HepG2 (cell line): ENCODE results near the gene TMEM247.

ENCODE experiments used
- CTCF ChIP-seq: sonication (generic); formaldehyde crosslinking; IDR thresholded peaks from 2 replicates; pipeline ENCODE4 v1.5.0; 2020; ENCODE audit warnings: mild to moderate bottlenecking, missing genetic modification reagents, moderate library complexity
- ELK4 ChIP-seq: sonication (generic); formaldehyde crosslinking; IDR thresholded peaks from 2 replicates; pipeline ENCODE4 v1.9.0; 2021; ENCODE audit warnings: missing genetic modification reagents, borderline replicate concordance
- HIVEP1 ChIP-seq: sonication (generic); formaldehyde crosslinking; IDR thresholded peaks from 2 replicates; pipeline ENCODE4 v1.4.0; 2020; ENCODE audit warnings: mild to moderate bottlenecking, missing genetic modification reagents
- PATZ1 ChIP-seq: sonication (generic); formaldehyde crosslinking; IDR thresholded peaks from 2 replicates; pipeline ENCODE4 v1.4.0; 2020; ENCODE audit warnings: missing genetic modification reagents
- POLR2A ChIP-seq, 2 experiments: IDR thresholded peaks; 2 replicates each; pipeline ENCODE4 v1.6.1; 2011; ENCODE audit warnings: low read depth in 2 of 2, low read length in 2 of 2, mild to moderate bottlenecking in 1 of 2, moderate library complexity in 1 of 2; ENCODE audit not compliant: insufficient read depth in 1 of 2
- REST ChIP-seq, 2 experiments: IDR thresholded peaks; 2 replicates each; pipeline ENCODE4 v1.6.1; 2011 to 2012; ENCODE audit warnings: low read length in 2 of 2, borderline replicate concordance in 1 of 2, low read depth in 1 of 2, mild to moderate bottlenecking in 1 of 2, moderate library complexity in 1 of 2
- SIN3A ChIP-seq: IDR thresholded peaks from 2 replicates; pipeline ENCODE4 v1.6.1; 2011; ENCODE audit warnings: low read depth, mild to moderate bottlenecking, control low read depth, low read length, borderline replicate concordance
- USF2 ChIP-seq, 2 experiments: sonication (generic) in 1 of 2; formaldehyde crosslinking in 1 of 2; IDR thresholded peaks; 2 replicates each; pipeline versions ENCODE4 v1.5.1 to v1.6.1; 2011 to 2020; ENCODE audit warnings: borderline replicate concordance in 1 of 2, low read depth in 1 of 2, low read length in 1 of 2, mild to moderate bottlenecking in 1 of 2, missing genetic modification reagents in 1 of 2, moderate library complexity in 1 of 2
- ZC3H13 ChIP-seq: sonication (generic); formaldehyde crosslinking; IDR thresholded peaks from 2 replicates; pipeline ENCODE4 v1.8.1; 2023; ENCODE audit warnings: mild to moderate bottlenecking, missing genetic modification reagents, moderate library complexity
- ZNF18 ChIP-seq: sonication (generic); formaldehyde crosslinking; IDR thresholded peaks from 2 replicates; pipeline ENCODE4 v1.8.0; 2022; ENCODE audit warnings: mild to moderate bottlenecking, missing genetic modification reagents; ENCODE audit not compliant: insufficient replicate concordance
- ZNF850 ChIP-seq: sonication (generic); formaldehyde crosslinking; conservative IDR thresholded peaks from 2 replicates; pipeline ENCODE4 v1.9.0; 2021; ENCODE audit warnings: mild to moderate bottlenecking, missing genetic modification reagents
- ZNF878 ChIP-seq: sonication (generic); formaldehyde crosslinking; IDR thresholded peaks from 2 replicates; pipeline ENCODE4 v1.8.1; 2023; ENCODE audit warnings: mild to moderate bottlenecking, missing genetic modification reagents, moderate library complexity

GRCh38 chr2:46434851-46435273, 44.5 kb upstream of the TMEM247 start:
- TF ChIP-seq ZNF850 (CRISPR knock-in tag) (no peak), ZNF878 (CRISPR knock-in tag) (no peak), REST (IDR thresholded peaks at IDR 0.05; ENCODE audit: borderline replicate concordance in 1 of 2, low read depth in 1 of 2, low read length in 2 of 2) (no peak), SIN3A (no peak), HIVEP1 (no peak), ZNF18 (CRISPR knock-in tag) (no peak), USF2 (IDR thresholded peaks at IDR 0.05; ENCODE audit: low read depth, low read length) (no peak), USF2 (CRISPR knock-in tag; IDR thresholded peaks at IDR 0.05; ENCODE audit: borderline replicate concordance) (no peak), ELK4 (CRISPR knock-in tag) (no peak), CTCF (CRISPR knock-in tag) (no peak), POLR2A (IDR thresholded peaks at IDR 0.05; ENCODE audit: insufficient read depth in 1 of 2, low read depth in 2 of 2, low read length in 2 of 2) (no peak), ZC3H13 (CRISPR knock-in tag) (no peak), PATZ1 (CRISPR knock-in tag) (no peak; the same call in 1 of the 2 replicates)
